Left kidney (tissue), 2 donors: Measurements from ENCODE around the gene TRIP13. TPM values are rescaled to one million over a fixed set of nuclear protein-coding genes. Genes with fewer than 3 reads are reported as not detected.
"Not testable (repeated sequence)": the region's sequence is repeated elsewhere in the genome, so short reads cannot be mapped to it uniquely, and the experiment has no call there.

ENCODE experiments used
- DNase-seq: peaks from one replicate; pipeline ENCODE4 v3.0.0-alpha.2; 2013
- polyA plus RNA-seq: library from polyadenylated mRNA; unstranded; fragments of 120-200 nt; gene quantifications from one replicate; pipeline ENCODE4 v1.2.1, GENCODE V29; 2013; ENCODE audit not compliant: insufficient read length

TRIP13 gene
- polyA plus RNA-seq, 1 donor = 14.5 TPM

DNA sequence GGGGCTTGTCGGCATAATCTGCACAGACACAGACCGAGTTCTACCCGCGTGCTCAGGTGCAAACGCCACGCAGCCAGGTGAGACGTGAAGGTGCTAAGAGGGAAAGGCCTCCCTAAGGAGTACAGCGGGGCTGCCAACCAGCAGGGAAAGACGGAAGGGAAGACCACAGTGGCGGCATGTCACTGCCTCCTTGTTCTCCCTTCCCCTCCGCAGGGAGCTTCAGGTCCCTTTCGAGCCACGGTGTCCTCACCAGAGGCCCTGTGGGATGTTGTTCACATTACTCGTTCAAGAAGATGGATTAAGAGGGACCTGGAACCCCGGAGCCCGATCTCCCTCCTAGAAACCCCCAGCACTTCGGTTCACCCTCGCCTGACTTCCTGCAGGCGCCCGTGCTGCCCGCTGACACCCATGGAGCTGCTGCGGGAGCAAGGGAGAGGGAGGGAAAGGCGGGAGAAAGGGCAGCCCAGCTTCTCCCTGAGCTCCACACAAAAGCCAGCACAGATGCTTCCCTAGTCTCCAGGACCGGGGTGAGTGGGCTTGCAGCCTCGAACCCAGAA is 769 bp upstream of the TRIP13 start:
- no peak for DNase-seq

DNA sequence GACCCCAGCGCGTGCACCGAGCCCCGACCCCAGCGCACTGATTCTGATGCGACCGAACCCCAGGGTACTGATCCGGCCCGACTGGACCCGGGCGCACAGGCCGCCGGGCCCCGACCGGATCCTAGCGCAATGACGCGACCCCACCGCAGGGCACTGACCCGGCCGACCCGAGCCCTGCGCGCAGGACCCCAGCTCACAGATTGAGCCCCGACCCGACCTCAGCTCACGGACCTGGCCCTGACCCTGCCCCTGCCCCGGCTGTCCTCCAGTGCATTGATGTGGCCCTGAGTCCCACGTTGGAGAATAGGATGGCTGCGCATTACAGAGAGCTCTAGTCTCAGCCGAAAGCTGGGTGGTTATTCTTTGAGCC is 438 bp downstream of the TRIP13 start:
- no peak for DNase-seq

DNA sequence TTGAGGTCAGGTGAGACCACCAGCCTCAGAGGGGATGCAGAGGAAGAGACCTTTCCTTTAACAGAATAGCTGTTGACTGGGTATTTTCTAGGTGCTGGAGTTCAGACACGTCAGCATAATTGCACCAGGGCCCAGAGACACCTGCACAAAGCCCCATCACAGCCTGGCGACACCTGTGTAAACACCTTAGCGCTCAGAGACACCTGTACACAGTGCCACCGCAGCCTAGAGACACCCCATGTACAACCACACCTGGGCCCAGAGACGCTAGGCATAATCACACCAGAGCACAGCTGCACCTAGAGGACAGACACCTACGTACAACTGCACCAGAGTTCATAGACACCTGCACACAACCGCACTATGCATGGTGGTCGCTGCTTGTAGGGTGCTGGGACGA is 1.0 kb downstream of the TRIP13 start:
- DNase-seq = no peak

DNA sequence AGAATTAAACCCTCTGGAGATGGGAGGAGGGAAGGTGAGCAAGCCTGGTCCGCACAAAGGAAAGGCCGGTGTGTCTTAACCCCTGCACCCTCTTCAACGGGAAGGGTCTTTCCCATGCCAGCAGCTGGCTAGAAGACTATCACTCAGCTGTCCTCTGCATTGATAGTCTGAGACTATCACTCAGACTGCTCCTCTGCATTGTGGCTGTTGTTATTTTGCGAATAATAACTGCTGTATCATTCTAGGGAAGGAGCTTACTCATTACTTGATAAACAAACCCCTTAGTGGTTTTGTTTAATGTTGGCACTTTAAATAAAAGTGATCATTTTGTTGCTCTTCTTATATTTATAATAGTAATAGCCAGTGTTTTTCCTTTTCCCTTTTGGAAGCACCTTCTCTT is 8.1 kb downstream of the TRIP13 start:
- no peak for DNase-seq

DNA sequence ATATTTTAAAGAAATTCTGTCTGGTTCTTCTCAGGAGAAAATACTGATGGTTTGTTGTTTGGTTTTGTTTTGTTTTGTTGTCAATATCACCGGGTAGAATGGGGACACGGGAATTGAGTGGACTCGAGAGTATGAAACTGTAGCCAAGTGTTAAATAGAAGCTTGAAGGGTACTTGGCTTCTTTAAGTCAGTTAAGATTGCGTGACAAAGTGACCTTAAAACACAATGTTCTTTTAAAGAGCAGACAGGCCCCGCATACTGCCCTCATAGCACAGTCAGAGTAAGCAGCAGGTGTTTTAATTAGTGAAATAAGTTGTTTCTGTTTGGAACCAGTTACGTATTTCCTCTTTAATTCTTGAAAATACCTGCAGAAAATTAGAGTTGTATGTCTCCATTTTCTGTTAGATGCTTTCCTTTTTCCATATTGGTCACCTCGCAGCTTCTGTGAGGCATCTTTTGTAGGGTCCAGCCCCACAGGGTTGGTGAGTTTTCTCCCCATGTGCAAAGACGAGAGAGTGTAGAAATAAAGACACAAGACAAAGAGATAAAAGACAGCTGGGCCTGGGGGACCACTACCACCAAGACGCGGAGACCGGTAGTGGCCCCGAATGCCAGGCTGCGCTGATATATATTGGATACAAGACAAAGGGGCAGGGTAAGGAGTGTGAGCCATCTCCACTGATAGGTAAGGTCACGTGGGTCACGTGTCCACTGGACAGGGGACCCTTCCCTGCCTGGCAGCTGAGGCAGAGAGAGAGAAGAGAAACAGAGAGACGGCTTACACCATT is 9.6 kb downstream of the TRIP13 start:
- DNase-seq = no peak

DNA sequence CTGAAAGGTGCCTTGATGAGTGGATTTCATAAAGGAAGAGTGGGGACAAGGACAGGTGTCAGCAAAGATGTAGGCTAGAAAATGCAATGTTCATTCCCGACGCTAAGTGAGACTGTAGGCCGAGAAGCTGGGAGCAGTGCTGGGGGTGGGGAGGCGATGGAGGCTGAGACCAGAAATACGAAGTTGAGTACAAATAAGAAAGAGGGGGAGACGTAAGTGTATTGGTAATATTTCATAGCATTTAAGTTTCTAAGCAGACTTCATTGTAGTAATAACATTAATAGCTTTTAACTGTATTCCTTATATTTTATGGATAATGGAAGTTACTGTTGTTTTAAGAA is 11.0 kb downstream of the TRIP13 start:
- DNase-seq = no peak

DNA sequence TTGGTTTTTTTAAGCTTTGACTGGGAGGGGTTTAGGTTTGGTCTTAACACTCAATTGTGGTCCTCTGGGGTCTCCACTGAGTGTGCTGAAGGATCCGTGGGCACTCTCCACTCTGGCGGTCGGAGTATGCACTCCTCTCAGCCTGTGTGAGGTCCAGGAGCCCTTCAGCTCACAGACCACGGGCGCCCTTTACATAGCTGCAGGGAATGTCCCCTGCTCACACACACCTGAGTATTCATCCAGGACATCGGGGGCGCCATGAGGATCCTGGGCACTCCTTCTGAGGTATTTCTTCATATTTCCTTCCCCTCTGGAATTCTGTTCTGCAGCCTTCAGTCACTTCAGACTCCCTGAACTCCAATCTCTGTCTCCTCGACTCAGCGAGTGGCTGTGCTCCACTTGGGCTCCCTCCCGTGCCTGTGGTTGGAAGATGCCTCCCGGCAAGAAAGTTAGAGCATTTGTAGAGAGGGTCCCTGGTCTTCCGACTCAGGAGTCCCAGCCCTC is 12.5 kb downstream of the TRIP13 start:
- no peak for DNase-seq

DNA sequence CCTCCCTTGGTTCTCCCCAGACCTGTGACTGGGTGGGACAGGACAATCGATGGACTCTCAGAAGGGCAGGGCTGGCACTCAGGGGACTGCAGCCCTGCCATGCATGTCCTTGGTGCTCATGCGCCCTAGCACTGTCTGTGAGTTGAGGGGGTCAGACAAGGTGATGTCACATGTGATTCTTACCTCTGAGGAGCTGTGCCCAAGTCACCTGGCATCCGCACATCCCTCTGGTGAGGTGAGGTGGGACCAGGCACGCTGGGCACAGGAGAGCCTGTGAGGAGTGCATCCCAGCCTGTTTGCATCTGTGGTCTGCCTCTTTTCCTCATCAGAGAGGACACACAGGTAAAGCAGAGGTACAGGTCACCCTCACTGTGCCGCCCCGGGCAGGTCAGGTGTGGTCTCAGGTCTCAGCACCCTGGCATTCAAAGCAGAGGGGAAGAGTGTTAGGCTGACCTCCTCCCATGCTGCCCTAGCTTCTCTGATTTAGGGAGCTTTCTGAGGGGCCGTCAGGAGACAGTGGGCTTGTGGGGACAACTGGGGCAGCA is 14.8 kb downstream of the TRIP13 start:
- DNase-seq = no peak

DNA sequence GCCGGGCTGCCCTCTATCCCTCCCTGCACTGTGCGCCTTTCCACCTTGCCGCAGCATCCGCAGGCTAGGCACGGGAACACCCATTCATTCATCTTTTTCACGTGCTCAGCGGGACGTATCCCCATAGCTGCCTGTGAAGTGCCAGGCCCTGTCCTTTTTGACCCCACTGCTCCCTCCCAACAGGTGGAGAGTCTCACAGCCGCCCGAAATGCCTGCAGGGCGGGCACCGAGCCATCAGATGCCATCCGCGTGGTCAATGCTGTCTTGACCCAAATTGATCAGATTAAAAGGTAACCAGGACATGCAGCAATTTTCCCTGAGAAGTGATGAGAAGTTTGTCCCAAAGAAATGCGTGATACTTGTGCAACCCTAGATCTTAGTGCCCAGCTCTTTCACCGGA is 15.5 kb downstream of the TRIP13 start:
- no peak for DNase-seq

DNA sequence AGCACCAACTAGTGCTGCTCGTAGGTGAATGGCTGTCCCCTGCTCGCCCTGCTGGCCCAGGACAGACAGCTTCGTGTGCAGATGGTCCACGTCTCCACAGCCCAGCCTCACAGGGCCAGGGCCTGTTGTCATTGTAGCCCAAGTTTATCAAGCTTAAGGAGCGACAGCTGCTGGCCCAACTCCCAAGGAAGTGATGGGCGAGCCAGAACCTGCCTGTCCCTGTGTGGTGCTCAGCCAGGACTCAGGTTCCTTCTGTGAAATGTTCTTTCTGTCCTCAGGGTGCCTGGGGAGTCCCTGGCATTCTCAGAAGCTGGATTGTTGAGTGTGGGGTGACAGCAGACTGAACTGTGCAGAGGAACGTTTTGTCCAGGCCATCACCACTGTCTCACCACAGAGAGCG is 16.4 kb downstream of the TRIP13 start:
- DNase-seq = no peak

DNA sequence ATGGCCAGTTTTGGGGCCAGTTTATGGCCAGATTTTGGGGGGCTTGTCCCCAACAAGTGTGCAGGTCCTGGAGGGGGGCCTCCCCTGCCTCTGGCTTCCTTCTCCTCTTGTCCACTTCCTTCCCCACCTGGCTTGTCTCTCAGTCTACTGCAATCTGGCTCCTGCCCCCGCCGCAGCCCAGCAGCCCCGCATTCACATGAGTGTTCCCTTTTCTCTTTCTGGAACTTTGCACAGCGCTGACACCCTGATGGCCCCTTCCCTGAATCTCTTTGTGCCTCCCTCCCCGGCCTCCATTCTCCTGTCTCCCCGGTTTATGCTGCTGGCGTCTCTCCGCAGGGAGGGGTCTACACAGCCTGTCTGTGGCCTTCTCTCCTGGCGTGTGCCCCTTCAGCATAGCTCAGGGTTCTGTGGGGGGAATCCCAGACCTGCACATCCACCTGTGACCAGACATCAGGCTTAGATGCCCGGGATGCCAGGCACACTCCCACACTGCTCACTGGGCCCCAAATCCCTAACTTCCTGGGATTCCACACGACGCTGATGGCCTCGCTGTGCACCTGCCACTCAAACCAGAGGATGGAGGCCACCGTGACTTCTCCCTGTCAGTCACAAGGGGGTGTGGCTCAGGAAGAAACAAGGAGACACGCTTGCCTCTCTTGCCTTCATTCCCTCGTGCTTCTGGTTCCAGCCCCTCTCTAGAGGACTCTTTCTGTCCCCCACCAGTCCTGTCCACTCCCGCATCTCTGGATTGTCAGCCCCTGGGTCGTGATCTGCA is 17.5 kb downstream of the TRIP13 start:
- DNase-seq = no peak

DNA sequence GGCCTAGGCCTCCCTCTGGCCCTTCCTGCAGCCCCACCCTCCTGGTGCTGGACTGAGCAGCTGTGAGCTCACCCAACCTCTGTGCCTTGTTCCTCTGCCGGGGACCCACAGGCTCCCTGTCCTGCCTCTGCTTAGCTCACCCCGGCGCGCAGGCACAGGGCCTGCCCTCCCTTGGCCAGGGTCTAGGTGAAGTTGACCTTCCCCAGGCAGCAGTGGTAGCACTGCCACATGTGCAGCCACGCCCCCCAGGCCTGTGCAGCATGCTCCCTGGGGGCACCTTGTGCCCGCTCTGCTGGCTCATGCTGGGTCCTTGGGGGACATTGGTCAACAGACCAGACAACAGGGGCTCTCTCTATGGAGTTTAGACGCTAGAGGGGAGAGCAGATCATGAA is 18.1 kb downstream of the TRIP13 start:
- DNase-seq = no peak

DNA sequence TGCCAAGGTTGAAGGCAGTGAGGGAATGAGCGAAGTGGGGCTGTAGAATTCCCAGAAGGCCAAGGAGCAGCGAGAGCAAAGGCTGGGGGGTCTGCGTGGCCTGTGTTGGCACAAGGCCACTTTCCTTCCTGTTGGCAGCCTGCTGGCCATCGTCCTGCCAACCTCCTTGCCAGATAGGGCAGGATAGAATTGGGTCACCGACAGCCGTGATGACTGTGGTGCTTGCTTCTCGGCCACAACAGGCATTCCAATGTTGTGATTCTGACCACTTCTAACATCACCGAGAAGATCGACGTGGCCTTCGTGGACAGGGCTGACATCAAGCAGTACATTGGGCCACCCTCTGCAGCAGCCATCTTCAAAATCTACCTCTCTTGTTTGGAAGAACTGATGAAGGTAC is 18.9 kb downstream of the TRIP13 start:
- no peak for DNase-seq

DNA sequence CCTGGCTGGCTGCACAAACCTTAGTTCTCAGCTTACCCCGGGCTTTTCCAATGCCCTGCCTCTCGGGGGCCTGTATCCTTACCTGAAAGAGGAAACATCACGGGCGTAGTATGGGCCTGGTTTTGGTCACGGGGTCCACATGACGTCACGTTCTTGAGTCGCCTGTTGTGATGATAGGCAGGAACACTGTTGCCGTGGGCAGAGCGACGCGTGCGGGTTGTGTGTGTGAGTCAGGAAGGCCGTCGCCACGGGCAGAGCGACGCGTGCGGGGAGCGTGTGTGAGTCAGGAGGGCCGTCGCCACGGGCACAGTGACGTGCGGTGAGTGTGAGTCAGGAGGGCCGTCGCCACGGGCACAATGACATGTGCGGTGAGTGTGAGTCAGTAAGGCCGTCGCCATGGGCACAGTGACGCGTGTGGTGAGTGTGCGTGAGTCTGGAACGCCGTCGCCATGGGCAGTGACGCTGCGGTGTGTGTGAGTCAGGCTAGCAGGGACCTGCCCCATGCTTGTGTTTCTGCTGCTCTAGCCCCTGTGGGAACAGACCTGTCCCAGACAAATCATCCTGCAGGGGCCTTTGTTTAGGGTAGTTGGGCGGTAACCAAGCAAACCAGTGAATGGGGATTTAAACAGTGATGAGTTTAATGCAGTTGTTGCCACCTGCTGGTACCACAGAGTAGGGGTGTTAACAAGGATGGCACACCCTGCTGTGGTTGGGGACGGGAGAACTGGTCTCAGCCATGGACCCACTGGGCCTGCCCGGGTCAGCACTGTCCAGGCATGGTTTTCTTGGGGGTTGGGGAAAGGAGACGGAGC is 19.8 kb downstream of the TRIP13 start:
- no peak for DNase-seq

DNA sequence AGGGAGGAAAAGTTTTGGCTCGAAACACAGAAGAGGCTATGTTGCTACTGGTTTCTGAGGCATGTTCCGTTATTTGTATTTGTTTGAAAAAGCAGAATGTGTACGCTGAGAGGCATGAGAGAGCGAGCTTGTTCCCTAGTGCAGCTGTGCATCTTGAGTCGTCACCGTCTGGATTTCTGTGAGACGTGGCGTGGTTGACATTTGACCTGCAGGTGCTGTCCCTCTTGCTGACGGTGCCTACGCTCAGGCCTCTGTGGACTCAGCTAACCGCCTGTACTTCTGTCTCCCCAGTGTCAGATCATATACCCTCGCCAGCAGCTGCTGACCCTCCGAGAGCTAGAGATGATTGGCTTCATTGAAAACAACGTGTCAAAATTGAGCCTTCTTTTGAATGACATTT is 21.5 kb downstream of the TRIP13 start:
- DNase-seq = no peak

DNA sequence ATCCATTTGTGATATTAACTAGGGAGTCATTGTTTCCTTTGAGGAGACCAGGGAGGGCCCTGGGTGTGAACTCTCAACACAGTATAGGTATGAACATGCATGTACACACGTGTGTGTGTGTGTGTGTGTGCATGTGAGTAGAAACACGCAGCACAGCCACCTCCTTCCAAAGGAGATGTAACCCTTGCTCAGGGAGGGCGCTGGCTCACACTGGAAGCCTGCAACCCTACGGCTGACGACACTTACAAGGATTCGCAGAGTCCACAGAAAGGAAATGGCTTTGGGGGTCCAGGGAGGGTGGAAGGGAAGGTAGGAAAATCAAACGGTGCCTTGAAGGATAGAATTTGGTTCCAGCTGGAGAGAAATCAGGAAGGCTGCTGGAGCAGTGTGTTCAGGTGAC is 21.9 kb downstream of the TRIP13 start:
- no peak for DNase-seq

DNA sequence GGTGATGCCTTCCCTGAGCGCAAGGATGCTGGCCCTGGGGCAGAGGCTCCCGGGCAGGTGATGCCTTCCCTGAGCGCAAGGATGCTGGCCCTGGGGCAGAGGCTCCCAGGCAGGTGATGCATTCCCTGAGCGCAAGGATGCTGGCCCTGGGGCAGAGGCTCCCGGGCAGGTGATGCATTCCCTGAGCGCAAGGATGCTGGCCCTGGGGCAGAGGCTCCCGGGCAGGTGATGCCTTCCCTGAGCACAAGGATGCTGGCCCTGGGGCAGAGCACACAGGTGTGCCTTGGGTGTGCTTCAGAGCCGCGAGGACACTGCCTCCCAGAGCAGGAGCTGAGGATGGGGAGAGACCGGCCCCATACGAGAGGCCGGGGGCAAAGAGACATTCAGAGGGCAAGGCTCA is 22.7 kb downstream of the TRIP13 start:
- not testable (repeated sequence) for DNase-seq

DNA sequence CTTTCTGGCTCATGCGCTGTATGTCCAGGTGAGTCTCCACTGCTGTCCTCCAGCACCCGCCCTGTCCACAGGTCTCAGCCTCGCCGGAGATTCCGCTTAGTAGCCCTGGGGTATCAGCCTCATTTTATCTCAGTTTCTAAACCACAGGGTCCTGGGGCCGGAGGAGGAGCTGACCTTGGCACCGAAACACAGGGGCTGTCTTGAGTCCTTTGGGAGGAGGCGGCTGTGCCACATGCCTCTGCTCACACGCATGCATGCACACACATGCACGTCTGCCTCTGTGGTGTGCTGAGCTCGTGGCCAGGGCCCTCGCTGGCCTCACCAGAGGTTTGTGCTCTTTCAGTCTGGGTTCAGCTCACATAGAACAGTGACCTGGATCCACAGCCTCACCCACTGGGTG is 23.3 kb downstream of the TRIP13 start:
- DNase-seq = no peak

DNA sequence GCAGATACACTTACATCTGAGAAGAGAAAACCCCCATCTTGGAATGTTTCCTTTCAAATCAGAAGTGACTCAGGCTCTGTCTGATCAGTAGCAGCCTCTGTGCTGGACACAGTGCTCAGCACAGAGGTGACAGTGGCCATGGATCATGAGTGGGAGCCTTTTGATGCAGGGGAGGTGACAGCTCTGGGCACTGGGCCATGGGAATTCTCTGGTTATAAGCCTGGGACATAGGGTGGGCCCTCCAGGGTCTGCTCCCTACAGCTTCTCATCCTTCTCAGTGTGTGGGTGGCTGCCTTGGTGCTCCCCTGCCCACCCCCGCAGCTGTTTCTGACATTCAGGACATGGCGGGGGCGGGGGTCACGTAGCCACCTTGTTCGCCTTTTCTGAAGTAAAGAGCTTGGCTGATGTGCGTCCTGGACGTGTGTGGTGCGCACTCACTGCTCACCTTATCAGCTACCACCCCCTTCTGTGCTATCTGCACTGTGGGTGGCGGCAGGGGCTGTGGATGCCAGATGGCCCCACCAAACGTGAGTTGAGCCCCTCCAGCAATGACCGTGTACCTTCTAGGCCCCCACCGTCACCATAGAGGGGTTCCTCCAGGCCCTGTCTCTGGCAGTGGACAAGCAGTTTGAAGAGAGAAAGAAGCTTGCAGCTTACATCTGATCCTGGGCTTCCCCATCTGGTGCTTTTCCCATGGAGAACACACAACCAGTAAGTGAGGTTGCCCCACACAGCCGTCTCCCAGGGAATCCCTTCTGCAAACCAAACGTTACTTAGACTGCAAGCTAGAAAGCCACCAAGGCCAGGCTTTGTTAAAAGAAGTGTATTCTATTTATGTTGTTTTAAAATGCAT is 24.0 kb downstream of the TRIP13 start:
- DNase-seq = no peak

DNA sequence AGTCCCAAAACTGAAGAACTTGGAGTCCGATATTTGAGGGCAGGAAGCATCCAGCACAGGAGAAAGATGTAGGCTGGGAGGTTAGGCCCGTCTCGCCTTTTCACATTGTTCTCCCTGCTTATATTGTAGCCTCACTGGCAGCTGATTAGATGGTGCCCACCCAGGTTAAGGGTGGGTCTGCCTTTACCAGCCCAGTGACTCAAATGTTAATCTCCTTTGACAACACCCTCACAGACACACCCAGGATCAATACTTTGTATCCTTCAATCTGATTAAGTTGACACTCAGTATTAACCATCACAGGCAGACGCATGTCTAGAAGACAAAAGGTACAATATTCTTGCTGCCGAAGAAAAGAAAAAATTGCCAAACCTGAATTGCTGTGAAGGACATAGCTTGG is 26.0 kb downstream of the TRIP13 start:
- not testable (repeated sequence) for DNase-seq

DNA sequence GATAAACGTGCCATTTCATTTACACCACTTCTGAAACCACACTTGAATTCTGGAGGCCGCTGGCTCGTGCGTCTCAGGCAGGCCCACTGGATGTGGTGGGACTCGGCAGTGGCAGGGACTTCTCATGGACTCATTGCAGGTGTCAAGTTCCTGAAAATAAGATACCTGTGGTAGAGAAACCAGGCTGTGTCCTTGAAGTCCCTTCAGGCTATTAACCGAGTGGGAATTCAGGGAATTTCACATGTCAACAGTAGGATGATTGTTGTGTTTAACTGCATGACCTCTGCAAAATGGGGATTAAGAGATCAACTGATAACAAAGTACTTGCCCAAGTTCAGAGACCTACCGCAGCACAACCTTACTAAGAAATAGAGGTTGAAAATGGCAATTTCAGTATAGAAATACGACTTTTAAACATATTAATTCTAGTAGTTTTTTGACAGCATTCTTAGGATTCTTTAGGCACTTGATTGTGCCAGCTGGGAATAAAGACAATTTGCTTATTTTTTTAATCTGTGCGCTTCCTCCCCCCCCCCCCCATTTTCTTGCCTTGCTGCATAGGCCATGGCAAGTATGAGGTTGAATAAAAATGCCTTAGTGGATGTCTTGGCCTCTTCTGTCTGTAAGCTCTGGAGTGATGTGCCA is 26.8 kb downstream of the TRIP13 start:
- no peak for DNase-seq
